GM21381 (cell line): ENCODE data around the gene FCRLA.
"Not testable (repeated sequence)": the region's sequence is repeated elsewhere in the genome, so short reads cannot be mapped to it uniquely, and the experiment has no call there.

Experiments
- ATAC-seq: cut with Tn5 transposase; IDR thresholded peaks from one replicate; pipeline ENCODE4 v1.9.1; 2021; ENCODE audit warnings: mild to moderate bottlenecking, moderate library complexity; ENCODE audit not compliant: unreplicated experiment

Gene FCRLA, protein sequence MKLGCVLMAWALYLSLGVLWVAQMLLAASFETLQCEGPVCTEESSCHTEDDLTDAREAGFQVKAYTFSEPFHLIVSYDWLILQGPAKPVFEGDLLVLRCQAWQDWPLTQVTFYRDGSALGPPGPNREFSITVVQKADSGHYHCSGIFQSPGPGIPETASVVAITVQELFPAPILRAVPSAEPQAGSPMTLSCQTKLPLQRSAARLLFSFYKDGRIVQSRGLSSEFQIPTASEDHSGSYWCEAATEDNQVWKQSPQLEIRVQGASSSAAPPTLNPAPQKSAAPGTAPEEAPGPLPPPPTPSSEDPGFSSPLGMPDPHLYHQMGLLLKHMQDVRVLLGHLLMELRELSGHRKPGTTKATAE

DNA sequence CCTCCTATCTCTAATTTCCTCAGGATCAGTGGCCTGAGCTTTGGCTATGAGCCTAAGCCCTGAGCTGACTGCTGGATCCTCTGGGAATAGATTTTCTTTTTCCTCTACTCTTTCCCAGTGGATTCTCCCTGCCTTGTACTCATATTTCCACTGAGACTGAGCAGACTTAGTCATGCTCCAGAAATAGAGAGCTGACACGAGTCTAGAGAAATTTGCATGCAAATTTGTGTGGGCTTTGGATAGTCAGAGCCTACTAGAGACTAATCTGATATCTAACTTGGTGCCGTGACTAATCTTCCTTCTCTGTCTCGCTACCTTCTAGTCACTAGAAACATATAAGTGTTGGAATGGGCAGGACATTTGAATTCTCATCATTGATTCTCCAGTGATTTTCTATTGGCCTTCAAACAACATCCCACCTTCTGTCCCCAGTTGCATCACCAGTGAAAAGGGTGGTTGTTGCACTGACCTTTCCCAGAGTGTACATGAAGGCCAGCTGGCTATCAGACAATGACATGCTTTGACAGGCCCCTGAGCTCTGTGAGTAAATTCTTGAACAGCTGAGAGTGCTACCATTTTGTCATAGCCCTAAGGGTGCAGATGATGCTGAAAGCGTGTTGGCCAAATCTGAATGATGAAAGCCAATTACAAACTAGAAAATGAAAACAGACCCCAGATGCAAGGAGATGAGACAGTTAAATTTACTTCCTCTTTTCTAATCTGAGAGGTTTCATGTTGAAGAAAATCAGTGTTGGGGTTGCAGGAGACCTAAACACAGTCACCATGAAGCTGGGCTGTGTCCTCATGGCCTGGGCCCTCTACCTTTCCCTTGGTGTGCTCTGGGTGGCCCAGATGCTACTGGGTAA lies at the start of gene FCRLA:
FCRLA (plus strand) TSS at position 748 of the 866 bp plus-strand sequence; CDS start at position 784, 36 bp downstream.
- ATAC-seq = peak; percentile 67

DNA sequence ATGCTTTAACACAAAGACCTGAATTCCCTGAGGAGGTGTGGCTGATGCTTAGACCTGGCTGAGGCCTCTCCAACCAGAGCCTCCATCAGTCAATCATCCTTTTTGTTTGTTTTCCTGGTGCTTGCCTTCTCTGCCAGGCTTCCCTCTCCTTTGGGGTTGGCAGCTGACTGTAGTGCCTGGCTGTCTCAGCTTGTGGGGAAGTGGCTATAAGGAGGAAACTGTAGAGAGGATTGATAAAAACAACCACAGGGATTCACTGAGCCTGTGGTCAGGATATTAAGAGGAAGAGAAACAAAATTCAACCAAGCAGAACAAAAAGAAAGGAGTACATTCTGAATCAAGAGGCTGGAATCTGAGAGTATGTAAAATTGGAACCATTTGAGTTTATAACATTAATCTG lies 48.5 kb upstream of the FCRLA start:
- not testable (repeated sequence) for ATAC-seq

DNA sequence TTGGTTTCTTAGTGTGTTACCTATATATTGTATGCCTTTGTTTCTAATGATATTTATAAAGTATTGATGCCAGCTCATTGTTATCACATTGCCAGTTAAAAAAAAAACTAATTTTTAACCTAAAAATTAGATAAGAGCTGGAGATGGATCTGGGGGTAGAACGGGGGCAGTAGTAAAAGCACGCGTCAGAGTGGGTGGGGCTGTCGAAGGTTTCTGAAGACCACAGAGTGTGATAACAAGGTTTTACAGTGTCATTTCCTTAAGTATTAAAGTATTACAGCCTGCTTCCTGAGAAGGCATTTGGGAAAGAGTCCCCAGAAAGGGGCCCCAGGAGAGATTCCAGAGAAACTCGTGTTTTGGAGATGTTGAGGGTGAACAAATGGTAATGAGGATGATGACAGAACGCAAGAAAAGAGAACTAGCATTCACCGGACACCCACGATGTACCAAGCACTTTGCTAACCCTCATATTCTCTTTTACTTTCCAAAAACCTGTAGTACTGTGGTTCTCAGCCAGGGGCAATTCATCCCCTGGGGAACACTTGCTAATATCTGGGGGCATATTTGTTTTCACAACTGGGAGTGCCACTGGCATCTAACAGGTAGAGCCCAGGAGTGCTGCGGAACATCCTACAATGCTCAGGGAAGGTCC lies 45.2 kb upstream of the FCRLA start:
- ATAC-seq = not testable (repeated sequence)

DNA sequence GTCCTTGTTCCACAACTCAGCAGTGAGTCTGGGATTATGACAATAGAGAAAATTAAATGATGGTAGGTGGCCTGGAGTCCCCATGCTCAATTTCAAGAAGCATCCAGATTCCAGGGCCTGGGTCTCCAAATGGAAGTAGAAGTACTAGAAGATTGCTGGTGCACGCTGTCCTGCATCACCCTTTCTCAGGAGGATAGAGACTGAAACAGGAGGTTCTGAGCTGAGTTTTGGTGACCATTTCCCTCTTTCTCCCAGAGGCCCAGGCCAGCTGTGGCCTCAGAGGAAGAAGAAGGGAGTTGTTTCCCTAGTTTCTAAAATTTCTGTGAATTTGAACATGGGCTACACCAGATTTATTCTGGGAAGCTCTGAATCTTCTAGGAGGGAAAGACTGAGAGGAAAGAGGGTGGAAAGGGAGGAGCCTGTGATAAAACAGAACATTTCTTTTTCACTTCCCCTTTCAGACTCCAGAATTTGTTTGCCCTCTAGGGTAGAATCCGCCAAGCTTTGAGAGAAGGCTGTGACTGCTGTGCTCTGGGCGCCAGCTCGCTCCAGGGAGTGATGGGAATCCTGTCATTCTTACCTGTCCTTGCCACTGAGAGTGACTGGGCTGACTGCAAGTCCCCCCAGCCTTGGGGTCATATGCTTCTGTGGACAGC lies 44.2 kb upstream of the FCRLA start, which contains the start of gene FCGR2B:
FCGR2B (plus strand) TSS at position 460 of the 656 bp plus-strand sequence; CDS start at position 559, 99 bp downstream.
- peak; percentile 73 for ATAC-seq

DNA sequence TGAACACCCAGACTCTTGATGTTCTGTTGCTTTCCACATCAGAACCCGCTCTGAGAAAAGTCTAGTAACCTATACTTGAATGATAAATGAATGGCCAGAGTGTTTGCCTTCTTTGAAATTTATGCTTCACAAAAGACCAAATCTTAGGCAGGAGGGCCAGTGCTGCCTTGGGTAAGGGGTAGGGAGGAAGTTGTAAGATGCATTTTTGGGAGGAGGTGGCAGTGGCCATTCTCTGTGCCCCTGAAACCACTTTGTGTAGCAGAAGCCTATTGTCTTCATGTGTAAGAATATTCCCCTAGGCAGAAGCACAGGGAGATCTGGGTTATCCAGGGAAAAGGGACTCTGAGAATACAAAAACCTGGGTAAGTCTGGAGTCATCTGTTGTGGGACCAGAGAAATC lies 43.5 kb upstream of the FCRLA start:
- ATAC-seq = peak; percentile 10

DNA sequence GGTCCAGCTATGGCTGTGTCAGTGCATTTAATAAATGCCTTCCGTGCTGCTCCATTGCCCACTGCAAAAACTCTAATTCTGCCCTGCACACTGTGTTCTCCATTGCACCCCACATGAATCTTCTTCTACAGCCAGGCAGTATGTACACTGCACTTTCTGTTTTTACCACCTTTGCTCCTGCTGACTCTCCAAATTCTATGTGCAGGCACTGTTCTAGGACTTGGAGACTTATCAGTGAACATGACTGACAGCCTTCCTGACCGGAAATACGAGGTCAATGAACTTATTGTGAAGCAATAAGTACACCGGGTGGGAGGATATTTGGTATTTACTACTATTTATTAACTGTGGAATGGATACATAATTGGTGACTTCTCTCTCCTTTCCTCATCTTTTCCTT lies 42.3 kb upstream of the FCRLA start:
- not testable (repeated sequence) for ATAC-seq

DNA sequence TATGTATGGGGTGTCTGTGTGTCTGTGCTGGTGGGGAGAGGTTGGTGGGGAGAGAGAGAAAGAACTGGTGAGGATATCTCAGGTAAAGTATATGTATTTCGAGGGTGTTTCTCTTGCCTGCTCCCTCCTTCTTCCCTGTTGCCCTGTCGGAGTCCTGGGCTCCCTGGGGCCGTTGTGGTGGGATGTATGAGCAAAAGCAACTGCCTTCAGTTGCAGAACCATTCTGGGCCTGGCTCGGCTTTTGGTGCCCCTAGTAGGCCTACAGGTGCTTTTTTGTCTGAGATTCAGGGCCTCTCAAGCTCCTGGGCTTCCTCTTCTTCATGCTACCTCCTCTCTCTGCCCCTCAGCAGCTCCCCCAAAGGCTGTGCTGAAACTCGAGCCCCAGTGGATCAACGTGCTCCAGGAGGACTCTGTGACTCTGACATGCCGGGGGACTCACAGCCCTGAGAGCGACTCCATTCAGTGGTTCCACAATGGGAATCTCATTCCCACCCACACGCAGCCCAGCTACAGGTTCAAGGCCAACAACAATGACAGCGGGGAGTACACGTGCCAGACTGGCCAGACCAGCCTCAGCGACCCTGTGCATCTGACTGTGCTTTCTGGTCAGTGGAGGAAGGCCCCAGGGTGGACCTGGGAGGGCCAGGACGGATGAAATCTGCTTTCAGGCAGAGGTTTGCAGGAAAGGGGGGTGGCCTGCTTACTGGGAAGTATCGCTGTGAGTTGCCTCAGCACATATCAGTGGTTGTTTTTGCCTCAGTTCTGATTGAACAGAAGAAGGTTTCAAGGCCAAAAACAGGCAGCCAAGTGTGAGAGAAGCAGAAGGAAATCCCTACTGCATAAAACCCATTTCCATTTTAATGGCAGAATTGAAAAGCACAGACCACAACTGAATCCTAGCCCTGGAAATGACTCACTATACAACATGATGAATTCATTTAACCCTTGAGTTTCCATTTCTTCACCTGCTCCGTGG lies 35.7 kb upstream of the FCRLA start:
- not testable (repeated sequence) for ATAC-seq

DNA sequence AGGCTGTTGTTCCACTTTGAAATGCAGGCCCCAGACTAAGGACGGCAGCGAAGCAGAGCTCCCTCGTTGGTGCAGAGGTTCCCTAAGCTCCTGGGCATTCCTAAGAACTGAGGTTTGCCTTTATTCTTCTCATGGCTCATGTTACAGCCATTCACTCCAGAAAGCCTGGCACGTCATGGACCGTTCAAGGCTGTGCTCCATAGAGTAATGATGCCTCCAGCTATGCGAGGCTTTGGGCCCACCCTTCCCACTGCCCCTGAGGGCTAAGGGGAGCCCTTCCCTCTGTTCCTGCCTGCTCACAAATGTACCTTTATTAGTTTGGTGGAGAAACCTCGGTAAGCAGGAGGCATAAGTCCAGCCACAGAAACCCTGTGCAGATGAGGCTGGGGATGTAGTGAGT lies 33.6 kb upstream of the FCRLA start:
- ATAC-seq = not testable (repeated sequence)

DNA sequence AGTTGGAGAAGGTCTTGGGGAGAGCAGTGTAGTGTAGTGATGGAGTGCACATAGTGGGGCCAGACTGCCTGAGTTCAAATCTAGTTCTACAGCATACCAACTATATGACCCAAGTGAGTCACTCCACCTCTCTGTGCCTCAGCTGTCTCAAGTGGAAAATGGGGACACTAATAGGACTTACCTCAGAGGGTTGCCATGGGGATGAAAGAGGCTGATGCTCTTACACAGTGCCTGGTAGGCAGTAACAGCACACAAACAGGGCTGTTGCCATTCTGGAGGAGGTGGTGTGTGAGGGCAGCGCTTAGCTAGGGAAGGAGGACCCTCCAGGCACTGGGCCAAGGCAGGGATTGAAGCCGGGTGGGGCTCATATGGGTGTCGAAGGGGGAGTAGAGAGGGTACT lies 32.6 kb upstream of the FCRLA start:
- not testable (repeated sequence) for ATAC-seq

DNA sequence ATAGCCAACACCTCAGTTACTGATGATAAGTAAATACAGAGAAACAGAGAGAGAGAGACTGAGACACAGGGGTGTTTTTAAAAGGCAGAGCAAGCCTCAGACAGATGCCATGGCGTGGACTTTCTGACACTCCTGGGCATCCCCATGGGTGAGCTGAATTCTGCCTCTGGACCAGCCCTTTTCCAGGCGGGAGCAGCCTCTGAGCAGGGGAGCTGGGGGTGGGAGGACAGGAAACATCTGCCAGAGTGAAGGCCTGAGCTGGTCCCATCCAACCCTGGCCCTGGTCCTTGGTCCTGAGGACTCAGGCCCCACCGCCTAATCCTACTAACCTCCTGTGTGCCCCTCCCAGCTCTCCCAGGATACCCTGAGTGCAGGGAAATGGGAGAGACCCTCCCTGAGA lies 32.1 kb upstream of the FCRLA start:
- ATAC-seq = not testable (repeated sequence)

DNA sequence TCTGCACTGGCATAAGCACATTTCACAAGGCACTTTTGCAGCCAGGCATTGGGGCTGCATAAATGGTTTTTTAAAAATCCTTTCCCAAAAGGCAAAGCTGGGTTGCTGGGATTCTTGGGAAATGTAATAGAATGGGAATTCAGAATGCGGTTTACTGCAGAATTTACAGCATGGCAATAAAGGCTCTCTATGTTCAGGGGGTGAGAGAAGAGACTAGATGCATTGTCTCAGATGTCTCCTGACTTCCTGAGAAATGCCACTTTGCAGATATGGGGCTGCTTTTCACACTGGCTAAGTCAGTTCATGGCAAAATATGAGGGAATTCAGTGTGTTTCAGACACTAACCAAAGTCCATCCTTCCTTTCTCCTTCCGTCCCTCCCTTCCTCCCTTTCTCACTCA lies 30.6 kb upstream of the FCRLA start:
- no peak for ATAC-seq

DNA sequence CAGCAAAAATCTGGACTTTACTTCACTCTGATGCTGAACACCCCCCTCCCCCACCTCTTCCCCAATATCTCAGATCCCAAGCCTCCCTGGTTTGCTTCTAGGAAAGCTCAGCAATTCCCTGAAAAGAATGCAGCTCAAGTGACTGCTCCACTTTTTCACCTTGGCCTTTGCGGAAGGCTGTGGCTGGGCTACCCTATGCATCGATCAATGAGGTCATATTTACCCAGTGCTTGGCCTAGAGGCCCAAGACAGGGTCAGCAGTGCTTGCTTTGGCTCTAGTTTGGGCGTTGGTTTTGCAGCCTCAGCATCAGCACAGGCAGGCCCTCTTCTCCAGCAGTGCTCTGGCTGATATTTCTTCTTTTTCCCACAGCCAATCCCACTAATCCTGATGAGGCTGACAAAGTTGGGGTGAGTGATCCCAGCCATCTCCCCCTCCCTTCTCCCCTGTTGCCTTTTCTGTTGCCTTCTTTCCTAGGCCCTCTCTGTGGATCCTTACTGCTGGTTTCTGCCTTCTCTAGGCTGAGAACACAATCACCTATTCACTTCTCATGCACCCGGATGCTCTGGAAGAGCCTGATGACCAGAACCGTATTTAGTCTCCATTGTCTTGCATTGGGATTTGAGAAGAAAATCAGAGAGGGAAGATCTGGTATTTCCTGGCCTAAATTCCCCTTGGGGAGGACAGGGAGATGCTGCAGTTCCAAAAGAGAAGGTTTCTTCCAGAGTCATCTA lies 29.9 kb upstream of the FCRLA start:
- ATAC-seq = no peak

DNA sequence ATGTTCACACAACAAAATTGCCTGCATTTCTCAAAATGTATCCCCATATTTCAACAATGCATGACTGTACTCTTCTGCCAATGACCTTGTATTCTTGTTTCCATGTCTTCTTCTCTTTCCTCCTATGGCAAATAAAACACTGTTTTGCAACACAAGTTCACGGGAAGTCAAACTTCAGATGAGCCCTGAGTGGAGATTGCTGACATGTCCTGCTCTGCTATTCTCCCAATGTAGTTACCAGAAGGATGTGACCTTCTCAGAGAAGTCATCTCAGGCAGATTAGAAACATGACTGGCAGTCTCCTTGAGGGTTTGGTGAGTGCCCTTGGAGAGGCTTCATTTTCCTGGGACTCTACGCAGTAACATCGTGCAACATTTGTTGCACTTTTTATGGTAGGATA lies 28.5 kb upstream of the FCRLA start:
- no peak for ATAC-seq

DNA sequence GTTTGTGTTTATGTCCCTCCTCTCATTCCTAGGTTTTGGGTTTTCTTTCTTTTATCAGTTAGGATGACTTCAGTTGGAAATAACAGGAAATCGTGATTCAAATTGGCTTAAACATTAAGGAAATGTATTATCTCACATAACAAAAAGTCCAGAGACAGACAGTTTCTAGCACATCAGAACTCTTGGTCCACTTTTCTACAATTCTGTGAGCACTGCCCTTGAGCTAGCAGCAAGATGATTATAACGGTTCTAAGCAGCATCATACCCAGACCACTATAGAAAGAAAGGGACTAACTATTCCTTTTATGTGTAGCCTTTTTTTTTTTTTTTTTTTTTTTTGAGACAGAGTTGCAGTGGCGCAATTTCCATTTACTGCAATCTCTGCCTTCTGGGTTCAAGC lies 25.1 kb upstream of the FCRLA start:
- ATAC-seq = no peak

DNA sequence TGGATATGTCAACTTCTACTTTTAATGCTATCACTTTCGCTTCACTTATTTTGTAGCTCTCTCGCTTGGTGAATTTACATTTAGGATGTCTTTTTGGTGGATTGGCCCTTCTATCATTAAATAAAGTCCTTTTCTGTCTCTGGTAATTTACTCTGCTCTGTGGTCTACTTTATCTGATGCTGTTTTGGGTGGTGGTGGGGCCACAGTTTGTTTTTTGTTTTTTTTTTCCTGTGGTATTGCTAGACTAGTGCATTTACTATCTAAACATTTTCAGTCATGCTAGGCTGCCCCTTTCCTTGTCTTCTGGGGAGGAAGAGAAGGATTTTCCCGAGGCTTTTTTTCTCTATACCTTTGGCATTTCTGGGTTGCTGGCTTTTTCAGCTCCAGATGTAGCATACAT lies 18.1 kb upstream of the FCRLA start:
- ATAC-seq = no peak

DNA sequence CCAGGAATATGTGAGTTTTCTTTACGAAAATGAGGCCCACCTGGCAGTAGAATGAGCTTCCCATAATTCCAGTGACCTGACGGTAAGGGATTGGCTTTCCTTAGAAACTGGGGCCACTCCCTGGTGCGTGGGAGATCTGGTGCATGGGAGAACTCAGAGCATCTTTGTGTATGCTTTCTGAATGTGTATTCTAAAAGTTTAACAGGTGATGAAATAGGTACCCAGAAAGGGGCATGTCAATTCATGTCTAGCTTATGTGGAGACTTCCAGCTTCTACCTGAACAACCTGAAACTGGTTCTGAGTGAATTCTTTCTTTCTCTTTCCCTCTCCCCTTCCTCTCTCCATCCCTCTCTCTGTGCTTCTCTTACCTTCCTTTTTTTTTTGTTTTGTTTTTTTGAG lies 15.2 kb upstream of the FCRLA start:
- no peak for ATAC-seq

DNA sequence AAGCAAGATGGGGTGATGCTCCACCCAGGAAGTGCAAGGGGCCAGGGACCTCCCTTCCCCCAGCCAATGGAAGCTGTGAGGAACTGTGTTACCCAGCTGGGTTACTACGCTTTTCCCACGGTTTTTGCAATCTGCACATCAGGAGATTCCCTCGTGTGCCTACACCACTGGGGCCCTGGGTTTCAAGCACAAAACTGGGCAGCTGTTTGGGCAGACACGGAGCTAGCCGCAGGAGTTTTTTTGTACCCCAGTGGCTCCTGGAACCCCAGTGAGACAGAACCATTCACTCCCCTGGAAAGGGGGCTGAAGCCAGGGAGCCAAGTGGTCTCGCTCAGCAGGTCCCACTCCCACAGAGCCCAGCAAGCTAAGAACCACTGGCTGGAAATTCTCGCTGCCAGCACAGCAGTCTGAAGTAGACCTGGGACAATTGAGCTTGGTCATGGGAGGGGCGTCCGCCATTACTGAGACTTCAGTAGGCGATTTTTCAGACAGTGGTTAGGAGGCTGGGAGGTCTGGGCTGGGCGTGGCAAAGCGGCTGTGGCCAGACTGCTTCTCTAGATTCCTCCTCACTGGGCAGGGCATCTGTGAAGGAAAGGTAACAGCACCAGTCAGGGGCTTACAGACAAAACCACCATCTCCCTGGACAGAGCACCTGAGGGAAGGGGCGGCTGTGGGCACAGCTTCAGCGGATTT lies 13.9 kb upstream of the FCRLA start:
- ATAC-seq = not testable (repeated sequence)

DNA sequence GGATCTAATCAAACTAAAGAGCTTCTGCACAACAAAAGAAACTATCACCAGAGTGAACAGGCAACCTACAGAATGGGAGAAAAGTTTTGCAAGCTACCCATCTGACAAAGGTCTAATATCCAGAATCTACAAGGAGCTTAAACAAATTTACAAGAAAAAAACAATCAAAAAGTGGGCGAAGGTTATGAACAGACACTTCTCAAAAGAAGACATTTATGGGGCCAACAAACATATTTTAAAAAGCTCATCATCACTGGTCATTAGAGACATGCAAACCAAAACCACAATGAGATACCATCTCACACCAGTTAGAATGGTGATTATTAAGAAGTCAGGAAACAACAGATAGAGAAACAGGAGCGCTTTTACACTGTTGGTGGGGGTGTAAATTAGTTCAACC lies 8.7 kb upstream of the FCRLA start:
- not testable (repeated sequence) for ATAC-seq
